OCI-LY7 (cell line): ENCODE results near the gene TSPAN19. TPM values are rescaled to one million over a fixed set of nuclear protein-coding genes. Genes with fewer than 3 reads are reported as not detected.

Experiments used
- BruUV-seq: library from RNA; stranded (reverse); fragments of 400-500 nt; replicated peaks from 2 replicates; lab custom pipeline; 2021; lab: Mats Ljungman, UMichigan
- CTCF ChIA-PET: fragments of 300-600 bp; sonication (Branson Sonifier 250); formaldehyde crosslinking; loops from one replicate; lab custom pipeline; 2022; ENCODE audit warnings: antibody characterized with exemption; ENCODE audit not compliant: unreplicated experiment; lab: Charles Lee
- POLR2A ChIA-PET: fragments of 300-600 bp; sonication (Branson Sonifier 250); formaldehyde crosslinking; loops from one replicate; lab custom pipeline; 2022; ENCODE audit warnings: antibody characterized with exemption; lab: Charles Lee
- DNase-seq: peaks from one replicate; pipeline ENCODE4 v3.0.0-alpha.2; 2015; ENCODE audit warnings: low spot score
- H2AFZ ChIP-seq: fragments of 200-600 bp; sonication (generic), shearing (Covaris generic); 2 replicates; pipeline ENCODE4 v1.6.1; 2014; ENCODE audit warnings: mild to moderate bottlenecking, antibody characterized with exemption, low read length, moderate library complexity
- H3K27ac ChIP-seq: fragments of 200-600 bp; sonication (generic); 2 replicates; pipeline ENCODE4 v1.5.1; 2014; ENCODE audit warnings: mixed run types, low read depth, mild to moderate bottlenecking, moderate library complexity, low read length, inconsistent platforms; ENCODE audit not compliant: poor library complexity, severe bottlenecking
- H3K36me3 ChIP-seq: fragments of 200-600 bp; sonication (generic); 2 replicates; pipeline ENCODE4 v1.6.1; 2014; ENCODE audit warnings: mild to moderate bottlenecking, antibody characterized with exemption, low read length, moderate library complexity, mixed read lengths; ENCODE audit not compliant: insufficient read depth
- H3K4me1 ChIP-seq: fragments of 200-600 bp; sonication (generic); 2 replicates; pipeline ENCODE4 v1.5.1; 2014; ENCODE audit warnings: mild to moderate bottlenecking, low read length; ENCODE audit not compliant: insufficient read depth, poor library complexity, severe bottlenecking
- H3K4me2 ChIP-seq: fragments of 200-600 bp; sonication (generic); 2 replicates; pipeline ENCODE4 v1.6.1; 2014; ENCODE audit warnings: mild to moderate bottlenecking, low read length
- H3K4me3 ChIP-seq: fragments of 200-600 bp; sonication (generic); 2 replicates; pipeline ENCODE4 v1.5.1; 2014; ENCODE audit warnings: mild to moderate bottlenecking, low read depth, low read length; ENCODE audit not compliant: poor library complexity, severe bottlenecking
- H3K79me2 ChIP-seq: fragments of 200-600 bp; sonication (generic); 2 replicates; pipeline ENCODE4 v1.6.1; 2016; ENCODE audit warnings: low read depth, mild to moderate bottlenecking, low read length, moderate library complexity, mixed read lengths; ENCODE audit not compliant: insufficient read depth
- H3K9me2 ChIP-seq: fragments of 200-600 bp; sonication (generic); 2 replicates; pipeline ENCODE4 v1.6.1; 2016; ENCODE audit warnings: mild to moderate bottlenecking, low read length, mixed read lengths; ENCODE audit not compliant: insufficient read depth
- H3K9me3 ChIP-seq: fragments of 200-600 bp; sonication (generic); 2 replicates; pipeline ENCODE4 v1.6.1; 2014; ENCODE audit warnings: mild to moderate bottlenecking, mixed run types, low read length, mixed read lengths
- H4K20me1 ChIP-seq: fragments of 200-600 bp; sonication (generic); 2 replicates; pipeline ENCODE4 v1.6.1; 2014; ENCODE audit warnings: mild to moderate bottlenecking, antibody characterized with exemption, low read length, moderate library complexity, mixed read lengths; ENCODE audit not compliant: insufficient read depth
- EZH2phosphoT487 ChIP-seq: fragments of 200-600 bp; sonication (generic); IDR thresholded peaks from 2 replicates; pipeline ENCODE4 v1.6.1; 2018; ENCODE audit warnings: low read depth, borderline replicate concordance, mild to moderate bottlenecking, mixed run types, antibody characterized with exemption, low read length, moderate library complexity, mixed read lengths
- intact Hi-C: fragments of 100-400 bp; cut with micrococcal nuclease; formaldehyde crosslinking; loops from one replicate; pipeline ENCODE4 v1.10.0; 2022; ENCODE audit not compliant: unreplicated experiment
- total RNA-seq, 2 experiments: library from RNA; depleted of rRNA in 1 of 2; stranded (reverse); fragments of >200 nt in 1 of 2; shearing (Covaris generic) in 1 of 2; gene quantifications; 2 replicates each; pipeline ENCODE4 v1.2.3, GENCODE V29; 2014 to 2022
- TF ChIP-seq, protein P1 (sequence below): fragments of 200-600 bp; sonication (generic); conservative IDR thresholded peaks from 2 replicates; pipeline ENCODE4 v1.5.1; 2014; ENCODE audit warnings: mild to moderate bottlenecking, antibody characterized with exemption, low read length, moderate library complexity, mixed read lengths

TSPAN19 gene
- total RNA-seq, 2 experiments from 2014 or later: not detected

DNA sequence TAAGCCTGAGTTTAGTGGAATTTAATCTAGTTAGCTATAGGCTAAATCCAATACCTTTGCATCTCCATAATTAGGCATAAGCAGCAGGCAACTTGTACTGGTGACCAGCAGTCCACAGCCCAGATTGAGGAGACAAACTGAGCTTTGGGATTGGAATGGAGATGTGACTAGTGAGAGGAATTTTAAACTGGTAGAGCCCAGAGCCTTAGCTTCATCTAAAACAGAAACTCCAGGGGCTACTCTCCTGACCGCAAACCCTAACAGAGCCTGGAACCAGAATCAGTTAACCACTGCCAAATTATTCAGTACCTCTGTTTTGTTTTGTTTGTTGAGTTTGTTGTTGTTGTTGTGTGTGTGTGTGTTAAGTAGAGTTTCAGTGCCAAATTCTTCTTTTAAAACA, 53.2 kb downstream of the TSPAN19 start:
- H3K9me2 ChIP-seq: no peaks in the 10 kb centered on the region
- no peak overlapping the region for H3K27ac ChIP-seq
- no peak overlapping the region for H3K4me2 ChIP-seq
- no peaks in the 10 kb centered on the region for H3K9me3 ChIP-seq
- no peaks in the 10 kb centered on the region for H3K36me3 ChIP-seq
- CTCF ChIA-PET: no interaction called here
- H2AFZ ChIP-seq: no peak overlapping the region
- no TSS peak for BruUV-seq
- H3K4me3 ChIP-seq: no peak overlapping the region
- DNase-seq: no peak
- no peak for TF ChIP-seq EZH2phosphoT487
- TF ChIP-seq, protein P1, sequence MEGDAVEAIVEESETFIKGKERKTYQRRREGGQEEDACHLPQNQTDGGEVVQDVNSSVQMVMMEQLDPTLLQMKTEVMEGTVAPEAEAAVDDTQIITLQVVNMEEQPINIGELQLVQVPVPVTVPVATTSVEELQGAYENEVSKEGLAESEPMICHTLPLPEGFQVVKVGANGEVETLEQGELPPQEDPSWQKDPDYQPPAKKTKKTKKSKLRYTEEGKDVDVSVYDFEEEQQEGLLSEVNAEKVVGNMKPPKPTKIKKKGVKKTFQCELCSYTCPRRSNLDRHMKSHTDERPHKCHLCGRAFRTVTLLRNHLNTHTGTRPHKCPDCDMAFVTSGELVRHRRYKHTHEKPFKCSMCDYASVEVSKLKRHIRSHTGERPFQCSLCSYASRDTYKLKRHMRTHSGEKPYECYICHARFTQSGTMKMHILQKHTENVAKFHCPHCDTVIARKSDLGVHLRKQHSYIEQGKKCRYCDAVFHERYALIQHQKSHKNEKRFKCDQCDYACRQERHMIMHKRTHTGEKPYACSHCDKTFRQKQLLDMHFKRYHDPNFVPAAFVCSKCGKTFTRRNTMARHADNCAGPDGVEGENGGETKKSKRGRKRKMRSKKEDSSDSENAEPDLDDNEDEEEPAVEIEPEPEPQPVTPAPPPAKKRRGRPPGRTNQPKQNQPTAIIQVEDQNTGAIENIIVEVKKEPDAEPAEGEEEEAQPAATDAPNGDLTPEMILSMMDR: no peak
- POLR2A ChIA-PET: no interaction called here
- intact Hi-C loops: no loop called here
- no peaks in the 10 kb centered on the region for H4K20me1 ChIP-seq
- no peaks in the 10 kb centered on the region for H3K4me1 ChIP-seq
- no peaks in the 10 kb centered on the region for H3K79me2 ChIP-seq

DNA sequence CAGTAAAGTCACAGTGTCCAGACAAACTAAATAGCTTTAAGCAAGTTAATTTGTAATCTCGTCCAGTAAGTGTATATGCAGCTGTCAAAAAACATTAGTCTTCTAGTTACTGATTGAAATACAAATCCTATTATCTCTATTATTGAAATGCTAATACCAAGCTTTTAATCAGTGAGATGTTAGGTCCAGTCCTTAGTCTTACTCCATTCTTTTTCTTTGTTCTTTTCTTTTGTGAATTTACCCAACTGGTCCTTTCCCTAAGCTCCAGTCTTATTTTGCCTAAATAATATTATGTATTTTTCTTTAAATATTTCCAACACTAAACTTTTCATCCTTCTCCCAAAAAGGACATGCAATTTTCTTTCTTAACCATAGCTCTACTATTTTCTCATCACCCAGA, 57.2 kb downstream of the TSPAN19 start:
- no peaks in the 10 kb centered on the region for H3K79me2 ChIP-seq
- no peaks in the 10 kb centered on the region for H3K36me3 ChIP-seq
- H3K9me2 ChIP-seq: no peaks in the 10 kb centered on the region
- CTCF ChIA-PET: no interaction called here
- H3K4me2 ChIP-seq: no peak overlapping the region
- DNase-seq: no peak
- no peak overlapping the region for H2AFZ ChIP-seq
- intact Hi-C loops: no loop called here
- H3K4me3 ChIP-seq: no peak overlapping the region
- POLR2A ChIA-PET: interaction anchor here (1.2 kb wide), 1 partner anchor 11 kb away, joined by 3 read pairs; no protein-coding TSS in a partner anchor
- TF ChIP-seq, protein P1: no peak
- TF ChIP-seq EZH2phosphoT487: no peak
- no peak overlapping the region for H3K27ac ChIP-seq
- no peaks in the 10 kb centered on the region for H4K20me1 ChIP-seq
- no TSS peak for BruUV-seq
- no peaks in the 10 kb centered on the region for H3K9me3 ChIP-seq
- H3K4me1 ChIP-seq: no peaks in the 10 kb centered on the region

DNA sequence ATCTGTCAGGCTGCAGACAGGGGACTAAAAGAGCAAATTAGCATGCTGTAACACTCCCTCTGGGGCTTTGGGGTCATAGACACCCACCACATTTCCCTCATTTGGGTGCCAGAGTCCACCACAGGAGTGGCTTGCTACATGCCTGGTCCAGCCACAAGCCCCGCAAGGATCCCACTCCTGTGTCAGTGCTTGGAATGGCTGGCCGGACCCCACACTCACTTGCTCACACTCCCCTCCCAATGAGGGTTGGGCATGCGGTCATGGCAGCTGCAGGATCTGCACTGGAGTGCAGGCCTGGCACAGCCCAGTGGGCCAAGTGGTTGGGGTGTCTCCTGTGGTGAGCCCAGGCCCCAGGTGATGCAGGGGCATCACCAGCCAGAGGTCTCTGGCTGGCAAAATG, 59.9 kb downstream of the TSPAN19 start:
- intact Hi-C loops: no loop called here
- no peak overlapping the region for H3K27ac ChIP-seq
- no peaks in the 10 kb centered on the region for H4K20me1 ChIP-seq
- H3K9me2 ChIP-seq: no peaks in the 10 kb centered on the region
- H3K4me1 ChIP-seq: no peaks in the 10 kb centered on the region
- ChIA-PET CTCF (no interaction called here), POLR2A (no interaction called here)
- no peaks in the 10 kb centered on the region for H3K79me2 ChIP-seq
- no peak overlapping the region for H3K4me3 ChIP-seq
- BruUV-seq: no TSS peak
- H3K36me3 ChIP-seq: no peaks in the 10 kb centered on the region
- no peaks in the 10 kb centered on the region for H3K9me3 ChIP-seq
- H2AFZ ChIP-seq: no peak overlapping the region
- H3K4me2 ChIP-seq: no peak overlapping the region
- DNase-seq: no peak
- TF ChIP-seq EZH2phosphoT487: no peak
- TF ChIP-seq, protein P1: no peak
